ENCODE measurements around the gene MSI2. TPM values are rescaled to one million over a fixed set of nuclear protein-coding genes. Genes with fewer than 3 reads are reported as not detected.

The MSI2 gene
- total and polyA plus RNA-seq, 2 donors (not counting 1 experiment from before 2014, with no cell fraction given), result 16.1 to 196 TPM

DNA sequence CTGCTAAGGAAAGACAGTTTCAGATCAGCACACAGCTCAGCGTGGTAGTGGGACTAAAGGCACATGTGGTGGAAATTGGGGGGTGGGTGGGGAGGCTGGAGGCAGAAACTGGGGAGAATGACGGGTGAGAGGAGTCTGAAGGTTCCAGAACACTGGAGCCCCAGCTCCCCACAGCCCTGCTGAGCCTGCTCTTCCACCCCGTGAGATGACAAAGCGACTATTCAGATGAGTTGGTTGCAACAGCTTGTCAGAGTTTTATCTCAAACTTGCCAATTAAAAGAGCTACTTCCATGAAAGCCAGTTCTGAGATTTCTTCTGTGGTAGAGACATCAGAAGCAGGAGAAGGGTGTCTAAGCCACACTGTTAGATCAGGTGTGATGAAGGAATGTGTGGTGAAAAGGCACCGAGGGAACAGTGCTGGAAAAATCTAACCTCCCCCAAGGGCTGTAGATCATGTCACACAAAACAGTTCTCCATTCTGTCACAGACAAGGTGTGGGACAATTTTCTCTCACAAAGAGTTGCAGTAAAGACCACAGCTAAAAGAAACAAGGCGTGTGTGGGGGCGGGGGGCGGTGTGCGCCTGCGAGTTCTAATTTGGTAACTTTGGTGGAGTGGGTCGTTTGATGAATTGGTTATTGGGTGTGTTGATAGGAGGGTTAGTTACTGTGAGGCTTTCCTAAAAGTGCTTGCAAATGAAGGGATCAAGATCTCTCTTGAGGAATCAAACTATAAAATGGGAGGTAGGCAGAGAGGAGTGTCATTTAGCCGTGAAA is 449.8 kb downstream of the MSI2 start:
- no peaks in the 10 kb centered on the region for H3K9me3 Mint-ChIP-seq (ENCODE audit: insufficient read depth)
- ATAC-seq (ENCODE audit: low read depth), result no peak
- Histone ChIP-seq H3K4me3 (ENCODE audit: control extremely low read depth in 1 of 5, extremely low read depth in 1 of 5, insufficient read depth in 1 of 5, low read depth in 2 of 5, low read length in 4 of 5) (no peak overlapping the region), H3K27ac (ENCODE audit: low read length in 2 of 2) (no peak overlapping the region), H3K36me3 (replicated peaks in 1 of 2; ENCODE audit: control extremely low read depth in 1 of 2, control insufficient read depth in 1 of 2, extremely low read depth in 1 of 2, insufficient read depth in 2 of 2, low read length in 1 of 2) (no peaks in the 10 kb centered on the region), H3K9me3 (ENCODE audit: control extremely low read depth in 1 of 3, control insufficient read depth in 2 of 3, insufficient read depth in 1 of 3, low read length in 2 of 3) (no peaks in the 10 kb centered on the region), H3K9ac (ENCODE audit: low read length) (no peak overlapping the region), H3K27me3 (replicated peaks in 1 of 4; ENCODE audit: control extremely low read depth in 1 of 4, control insufficient read depth in 3 of 4, insufficient read depth in 4 of 4, low read length in 3 of 4) (no peaks in the 10 kb centered on the region), H3K4me2 (replicated peaks; ENCODE audit: low read depth, low read length, poor library complexity, severe bottlenecking) (no peak overlapping the region), H3K4me1 (ENCODE audit: control insufficient read depth in 2 of 2, insufficient read depth in 2 of 2, low read length in 2 of 2) (no peaks in the 10 kb centered on the region), H3K79me2 (ENCODE audit: control insufficient read depth, insufficient read depth, low read length) (no peaks in the 10 kb centered on the region), H2AFZ (ENCODE audit: insufficient read depth, low read depth, low read length, poor library complexity, severe bottlenecking) (no peak overlapping the region), H4K20me1 (ENCODE audit: control insufficient read depth, insufficient read depth, low read length, poor library complexity, severe bottlenecking) (no peaks in the 10 kb centered on the region)
- ChIA-PET CTCF (interaction anchor here (0.7 to 1.2 kb wide), 2 partner anchors 15 to 109 kb away, joined by 4 read pairs; no protein-coding TSS in a partner anchor), POLR2A (no interaction called here)
- H3K27ac Mint-ChIP-seq, result no peak overlapping the region
- H3K27me3 Mint-ChIP-seq, result no peaks in the 10 kb centered on the region
- no peak for TF ChIP-seq EZH2 (IDR thresholded peaks at IDR 0.05; ENCODE audit: borderline replicate concordance, insufficient read depth, low read depth, low read length, poor library complexity, severe bottlenecking)
- TF ChIP-seq, protein P1, sequence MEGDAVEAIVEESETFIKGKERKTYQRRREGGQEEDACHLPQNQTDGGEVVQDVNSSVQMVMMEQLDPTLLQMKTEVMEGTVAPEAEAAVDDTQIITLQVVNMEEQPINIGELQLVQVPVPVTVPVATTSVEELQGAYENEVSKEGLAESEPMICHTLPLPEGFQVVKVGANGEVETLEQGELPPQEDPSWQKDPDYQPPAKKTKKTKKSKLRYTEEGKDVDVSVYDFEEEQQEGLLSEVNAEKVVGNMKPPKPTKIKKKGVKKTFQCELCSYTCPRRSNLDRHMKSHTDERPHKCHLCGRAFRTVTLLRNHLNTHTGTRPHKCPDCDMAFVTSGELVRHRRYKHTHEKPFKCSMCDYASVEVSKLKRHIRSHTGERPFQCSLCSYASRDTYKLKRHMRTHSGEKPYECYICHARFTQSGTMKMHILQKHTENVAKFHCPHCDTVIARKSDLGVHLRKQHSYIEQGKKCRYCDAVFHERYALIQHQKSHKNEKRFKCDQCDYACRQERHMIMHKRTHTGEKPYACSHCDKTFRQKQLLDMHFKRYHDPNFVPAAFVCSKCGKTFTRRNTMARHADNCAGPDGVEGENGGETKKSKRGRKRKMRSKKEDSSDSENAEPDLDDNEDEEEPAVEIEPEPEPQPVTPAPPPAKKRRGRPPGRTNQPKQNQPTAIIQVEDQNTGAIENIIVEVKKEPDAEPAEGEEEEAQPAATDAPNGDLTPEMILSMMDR (IDR thresholded peaks at IDR 0.05), result no peak
- H3K4me1 Mint-ChIP-seq, result no peaks in the 10 kb centered on the region
- H3K4me3 Mint-ChIP-seq, result no peak overlapping the region
- WGBS (ENCODE audit: insufficient coverage), result 81% methylated on average over 10 of the region's 12 CpGs
- intact Hi-C loops (cut with micrococcal nuclease), result no loop called here
- no peak for DNase-seq

DNA sequence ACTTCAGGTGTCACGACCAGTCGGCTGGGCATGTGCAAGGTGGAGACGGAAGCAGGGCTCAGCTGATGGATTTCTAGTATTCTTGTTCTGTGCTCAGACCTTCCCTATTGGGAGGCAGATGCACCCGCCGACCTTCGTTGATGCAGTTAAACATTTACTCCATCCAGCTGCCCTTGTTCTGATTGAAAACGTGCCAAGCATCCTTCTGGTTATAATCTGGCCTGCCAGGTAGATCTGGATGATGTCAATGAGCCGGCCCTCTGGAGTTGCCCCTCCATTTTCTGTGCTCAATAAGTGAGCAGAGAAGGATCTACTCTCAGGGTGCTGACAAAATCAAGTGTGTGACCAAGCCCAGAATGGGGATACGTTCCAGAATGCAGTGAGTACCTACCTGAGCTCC is 450.4 kb downstream of the MSI2 start:
- H3K9me3 ChIP-seq (ENCODE audit: control extremely low read depth in 1 of 3, control insufficient read depth in 2 of 3, insufficient read depth in 1 of 3, low read length in 2 of 3), result no peaks in the 10 kb centered on the region
- no peaks in the 10 kb centered on the region for H3K9me3 Mint-ChIP-seq (ENCODE audit: insufficient read depth)
- no peaks in the 10 kb centered on the region for H3K36me3 ChIP-seq (replicated peaks in 1 of 2; ENCODE audit: control extremely low read depth in 1 of 2, control insufficient read depth in 1 of 2, extremely low read depth in 1 of 2, insufficient read depth in 2 of 2, low read length in 1 of 2)
- no peak overlapping the region for H3K4me3 Mint-ChIP-seq
- H2AFZ ChIP-seq (ENCODE audit: insufficient read depth, low read depth, low read length, poor library complexity, severe bottlenecking), result no peak overlapping the region
- H3K27ac ChIP-seq (ENCODE audit: low read length in 2 of 2), result no peak overlapping the region
- H3K4me2 ChIP-seq (replicated peaks; ENCODE audit: low read depth, low read length, poor library complexity, severe bottlenecking), result no peak overlapping the region
- intact Hi-C loops (cut with micrococcal nuclease), result no loop called here
- H3K79me2 ChIP-seq (ENCODE audit: control insufficient read depth, insufficient read depth, low read length), result no peaks in the 10 kb centered on the region
- H3K9ac ChIP-seq (ENCODE audit: low read length), result no peak overlapping the region
- DNase-seq (no peak), ATAC-seq (ENCODE audit: low read depth) (no peak)
- no peaks in the 10 kb centered on the region for H3K27me3 ChIP-seq (replicated peaks in 1 of 4; ENCODE audit: control extremely low read depth in 1 of 4, control insufficient read depth in 3 of 4, insufficient read depth in 4 of 4, low read length in 3 of 4)
- no peaks in the 10 kb centered on the region for H3K4me1 ChIP-seq (ENCODE audit: control insufficient read depth in 2 of 2, insufficient read depth in 2 of 2, low read length in 2 of 2)
- no peak overlapping the region for H3K27ac Mint-ChIP-seq
- 95% methylated on average over 9 of the region's 9 CpGs for WGBS (ENCODE audit: insufficient coverage)
- H3K4me1 Mint-ChIP-seq, result no peaks in the 10 kb centered on the region
- no peaks in the 10 kb centered on the region for H3K27me3 Mint-ChIP-seq
- H3K4me3 ChIP-seq (ENCODE audit: control extremely low read depth in 1 of 5, extremely low read depth in 1 of 5, insufficient read depth in 1 of 5, low read depth in 2 of 5, low read length in 4 of 5), result no peak overlapping the region
- ChIA-PET CTCF (no interaction called here), POLR2A (no interaction called here)
- TF ChIP-seq, protein P1 (IDR thresholded peaks at IDR 0.05), result no peak
- no peak for TF ChIP-seq EZH2 (IDR thresholded peaks at IDR 0.05; ENCODE audit: borderline replicate concordance, insufficient read depth, low read depth, low read length, poor library complexity, severe bottlenecking)
- H4K20me1 ChIP-seq (ENCODE audit: control insufficient read depth, insufficient read depth, low read length, poor library complexity, severe bottlenecking), result no peaks in the 10 kb centered on the region

Measured in B cell (primary cell).